Measurements from ENCODE around the gene EIF6.

Gene EIF6

GRCh38 chr20:35305682-35306556, 21.3 kb upstream of the EIF6 start:
- FAIRE-seq (no peak), DNase-seq (ENCODE audit: insufficient read length, low spot score) (peak; percentile 87)
- TF ChIP-seq POLR2A (IDR thresholded peaks at IDR 0.05; ENCODE audit: low read depth, low read length), result no peak

GRCh38 chr20:35304956-35305355, 20.4 kb upstream of the EIF6 start:
- FAIRE-seq (no peak), DNase-seq (ENCODE audit: insufficient read length, low spot score) (no peak)
- TF ChIP-seq POLR2A (IDR thresholded peaks at IDR 0.05; ENCODE audit: low read depth, low read length), result no peak

GRCh38 chr20:35303735-35304491, 19.3 kb upstream of the EIF6 start:
- DNase-seq (ENCODE audit: insufficient read length, low spot score), result no peak
- no peak for TF ChIP-seq POLR2A (IDR thresholded peaks at IDR 0.05; ENCODE audit: low read depth, low read length)
- FAIRE-seq, result no peak

GRCh38 chr20:35303382-35303734, 18.8 kb upstream of the EIF6 start:
- FAIRE-seq (no peak), DNase-seq (ENCODE audit: insufficient read length, low spot score) (no peak)
- no peak for TF ChIP-seq POLR2A (IDR thresholded peaks at IDR 0.05; ENCODE audit: low read depth, low read length)

- TF ChIP-seq POLR2A (IDR thresholded peaks at IDR 0.05; ENCODE audit: low read depth, low read length), result no peak
- no peak for FAIRE-seq
- DNase-seq (ENCODE audit: insufficient read length, low spot score), result no peak
These were observed 18.1 kb upstream of the EIF6 start for GRCh38 chr20:35302421-35303335.

- DNase-seq (ENCODE audit: insufficient read length, low spot score) (no peak), FAIRE-seq (no peak)
- no peak for TF ChIP-seq POLR2A (IDR thresholded peaks at IDR 0.05; ENCODE audit: low read depth, low read length)
These were observed 16.9 kb upstream of the EIF6 start for GRCh38 chr20:35301426-35301825.

GRCh38 chr20:35300469-35301262, 16.1 kb upstream of the EIF6 start:
- no peak for DNase-seq (ENCODE audit: insufficient read length, low spot score)
- no peak for FAIRE-seq
- TF ChIP-seq POLR2A (IDR thresholded peaks at IDR 0.05; ENCODE audit: low read depth, low read length), result no peak

- FAIRE-seq (no peak), DNase-seq (ENCODE audit: insufficient read length, low spot score) (no peak)
- TF ChIP-seq POLR2A (IDR thresholded peaks at IDR 0.05; ENCODE audit: low read depth, low read length), result no peak
These were observed 15.2 kb upstream of the EIF6 start for GRCh38 chr20:35299780-35300179.

- DNase-seq (ENCODE audit: insufficient read length, low spot score) (no peak), FAIRE-seq (no peak)
- TF ChIP-seq POLR2A (IDR thresholded peaks at IDR 0.05; ENCODE audit: low read depth, low read length), result no peak
These were observed 13.7 kb upstream of the EIF6 start for GRCh38 chr20:35298264-35298663.

- no peak for DNase-seq (ENCODE audit: insufficient read length, low spot score)
- no peak for FAIRE-seq
- TF ChIP-seq POLR2A (IDR thresholded peaks at IDR 0.05; ENCODE audit: low read depth, low read length), result no peak
These were observed 13.2 kb upstream of the EIF6 start for GRCh38 chr20:35297740-35298139.

- TF ChIP-seq POLR2A (IDR thresholded peaks at IDR 0.05; ENCODE audit: low read depth, low read length), result no peak
- FAIRE-seq (no peak), DNase-seq (ENCODE audit: insufficient read length, low spot score) (no peak)
These were observed 12.6 kb upstream of the EIF6 start for GRCh38 chr20:35297155-35297554.

GRCh38 chr20:35296101-35296554, 11.6 kb upstream of the EIF6 start:
- FAIRE-seq, result no peak
- TF ChIP-seq POLR2A (IDR thresholded peaks at IDR 0.05; ENCODE audit: low read depth, low read length), result no peak
- no peak for DNase-seq (ENCODE audit: insufficient read length, low spot score)

GRCh38 chr20:35295674-35296073, 11.1 kb upstream of the EIF6 start:
- DNase-seq (ENCODE audit: insufficient read length, low spot score) (no peak), FAIRE-seq (no peak)
- TF ChIP-seq POLR2A (IDR thresholded peaks at IDR 0.05; ENCODE audit: low read depth, low read length), result no peak

All from H54 (cell line).